ENCODE data around the gene DES.
"Not testable (repeated sequence)": the region's sequence is repeated elsewhere in the genome, so short reads cannot be mapped to it uniquely, and the experiment has no call there.

The DES gene

GRCh38 chr2:219418155-219419011, at the start of gene DES:
TSS of gene DES (plus strand) at chr2:219418377. CDS start at chr2:219418463, 86 bp downstream.
- FAIRE-seq: no peak

GRCh38 chr2:219368690-219369191, 49.4 kb upstream of the DES start:
- FAIRE-seq: no peak

DNA sequence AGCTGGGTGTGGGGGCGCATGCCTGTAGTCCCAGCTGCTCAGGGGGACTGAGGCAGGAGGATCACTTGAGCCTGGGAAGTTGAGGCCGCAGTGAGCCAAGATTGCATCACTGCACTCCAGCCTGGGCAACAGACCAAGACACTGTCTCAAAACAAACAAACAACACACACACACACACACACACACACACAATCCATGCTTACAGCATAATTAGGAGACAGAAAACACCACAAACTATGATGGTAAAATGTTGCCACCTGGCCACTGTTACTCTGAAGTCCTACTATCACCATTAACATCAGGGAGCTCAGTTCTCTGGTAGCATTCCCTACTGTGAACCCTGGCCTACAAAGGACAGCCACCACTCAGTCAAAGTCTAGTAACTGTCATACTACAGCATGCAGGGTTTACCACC, 48.7 kb upstream of the DES start:
- FAIRE-seq: no peak

- FAIRE-seq: no peak
Measured at GRCh38 chr2:219378163-219378851, 39.9 kb upstream of the DES start.

DNA sequence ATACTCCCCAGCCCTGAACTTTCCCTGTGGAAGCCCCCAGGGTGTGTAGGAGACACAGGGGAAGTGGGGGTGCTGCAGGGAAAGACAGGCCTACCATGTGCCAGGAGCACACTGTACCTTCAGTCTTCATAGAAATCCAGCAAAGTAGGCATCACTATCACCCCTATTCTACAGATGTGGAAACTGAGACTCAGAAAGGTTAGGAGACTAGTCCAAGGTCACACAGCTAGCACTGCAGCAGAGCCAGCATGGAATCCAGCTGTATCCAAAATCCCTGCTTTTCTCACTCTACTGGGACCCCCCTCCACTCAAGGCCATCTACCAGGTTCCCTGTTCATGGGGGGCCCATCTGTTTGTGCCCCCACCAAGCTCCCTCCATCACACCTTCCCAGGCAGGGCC, 37.3 kb upstream of the DES start:
- FAIRE-seq: no peak

GRCh38 chr2:219381448-219381847, 36.7 kb upstream of the DES start:
- FAIRE-seq: no peak

DNA sequence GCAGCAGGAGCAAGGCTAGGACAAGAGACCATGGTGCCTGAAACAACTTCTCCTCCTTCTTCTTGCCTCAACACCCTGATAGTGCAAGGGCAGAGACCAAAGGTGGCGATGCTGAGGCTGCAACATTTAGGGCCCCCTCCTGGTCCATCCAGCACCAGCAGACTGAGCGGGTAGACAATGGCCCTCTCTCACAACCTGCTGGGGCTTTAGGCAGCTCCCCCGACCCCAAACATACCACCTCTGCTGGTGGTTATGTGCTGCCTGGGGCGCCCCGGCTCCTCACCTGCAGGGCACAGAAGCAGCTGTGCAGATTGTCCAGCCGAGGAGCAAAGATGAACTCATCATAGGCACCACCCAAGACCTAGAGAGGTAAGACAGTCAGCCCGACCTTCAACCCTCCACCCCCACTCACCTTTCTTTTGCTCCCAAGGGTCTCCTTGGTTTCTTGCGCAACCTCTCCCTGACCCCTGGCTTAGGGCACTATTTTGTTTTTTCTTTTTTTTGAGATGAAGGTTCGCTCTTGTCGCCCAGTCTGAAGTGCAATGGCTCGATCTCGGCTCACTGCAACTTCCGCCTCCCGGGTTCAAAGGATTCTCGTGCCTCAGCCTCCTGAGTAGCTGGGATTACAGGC, 34.0 kb upstream of the DES start:
- no peak for FAIRE-seq

GRCh38 chr2:219384859-219385258, 33.3 kb upstream of the DES start:
- FAIRE-seq: no peak

- no peak for FAIRE-seq
Measured at GRCh38 chr2:219385958-219386520, 32.1 kb upstream of the DES start.

DNA sequence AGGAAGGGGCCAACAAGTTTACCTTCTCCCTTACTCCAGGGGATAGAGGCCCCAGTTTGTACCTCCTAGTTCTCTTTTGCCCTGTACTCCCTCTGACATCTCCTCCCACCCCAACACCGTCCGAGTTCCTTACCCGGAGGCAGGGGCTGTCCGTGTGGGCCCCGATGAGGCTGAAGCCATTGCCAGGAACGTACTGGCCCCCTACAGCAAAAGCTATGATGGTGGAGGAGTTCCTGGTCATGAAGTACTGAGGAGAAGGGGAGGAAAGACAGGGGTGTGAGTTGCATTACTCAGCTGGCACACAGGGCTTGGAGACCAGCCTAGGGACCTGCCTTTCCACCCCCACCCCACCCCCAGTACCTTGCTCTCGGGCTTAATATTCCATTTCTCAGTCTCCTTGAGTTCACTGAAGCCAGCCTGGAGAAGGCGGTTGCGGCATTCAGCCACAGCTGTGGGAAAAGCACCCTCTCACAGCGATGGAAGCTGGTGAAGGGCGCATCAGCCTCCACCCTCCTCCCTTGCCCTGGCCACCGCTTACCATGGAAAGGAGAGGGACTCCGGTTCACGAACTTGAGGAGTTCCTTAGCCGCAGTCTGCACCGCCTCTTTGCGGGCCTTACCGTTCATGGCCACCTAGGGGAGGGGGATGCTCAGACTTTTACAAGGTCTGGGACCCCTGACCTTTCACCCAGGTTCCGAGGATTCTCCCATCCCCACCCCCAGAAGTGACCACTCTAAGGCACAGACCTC, 31.5 kb upstream of the DES start:
- no peak for FAIRE-seq

- no peak for FAIRE-seq
Measured at GRCh38 chr2:219387306-219388120, 30.7 kb upstream of the DES start, which contains the start of gene DNPEP. TSS of gene DNPEP (minus strand) at chr2:219387912. CDS start at chr2:219387794, 118 bp downstream.

DNA sequence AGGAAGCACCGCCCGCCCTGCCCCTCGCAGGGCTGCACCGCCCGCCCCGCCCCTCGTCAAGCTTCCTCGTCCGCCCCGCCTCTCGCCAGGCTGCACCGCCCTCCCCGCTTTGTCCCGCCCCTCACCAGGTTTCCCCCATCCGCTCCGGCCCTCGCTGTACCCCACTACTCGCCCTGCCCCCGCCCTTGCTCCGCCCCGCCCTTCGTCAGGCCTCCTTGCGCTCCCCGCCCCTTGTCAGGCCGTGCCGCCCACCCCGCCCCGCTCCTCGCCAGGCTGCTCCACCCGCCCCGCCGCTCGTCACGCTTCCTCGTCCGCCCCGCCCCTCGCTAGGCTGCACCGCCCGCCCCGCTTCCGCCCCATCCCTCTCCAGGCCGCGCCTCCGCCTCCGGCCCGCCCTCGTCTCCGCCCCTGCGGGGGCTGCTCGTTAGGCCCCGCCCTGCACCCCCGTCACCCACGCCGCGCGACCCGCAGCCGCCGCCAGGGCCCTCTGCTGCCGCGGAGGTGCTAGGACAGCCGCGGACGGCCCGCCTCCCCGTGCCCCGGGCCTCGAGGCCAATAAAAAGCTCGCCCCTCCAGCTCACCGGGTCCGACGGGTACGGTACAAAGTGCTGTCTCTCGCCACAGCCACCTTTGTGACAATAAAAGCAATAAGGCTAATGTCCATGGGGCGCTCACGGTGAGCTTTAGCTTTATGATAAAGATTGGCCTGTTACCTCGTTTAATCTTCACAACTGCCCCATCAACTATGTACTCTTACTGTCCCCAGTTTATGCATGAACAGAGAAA, 29.9 kb upstream of the DES start:
- no peak for FAIRE-seq

DNA sequence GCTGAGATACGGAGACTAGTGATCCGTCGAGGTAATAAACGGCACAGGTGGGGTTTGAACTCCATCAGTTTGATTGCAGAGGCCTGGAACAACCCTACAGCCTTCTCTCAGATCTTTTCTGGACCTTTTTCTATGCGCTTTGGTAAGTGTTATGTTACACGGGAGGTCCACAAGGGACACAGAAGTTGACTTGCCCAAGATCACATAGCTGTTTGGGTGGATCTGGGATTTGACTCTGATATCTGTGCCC, 29.3 kb upstream of the DES start:
- FAIRE-seq: no peak

GRCh38 chr2:219392754-219393153, 25.4 kb upstream of the DES start:
- no peak for FAIRE-seq

- not testable (repeated sequence) for FAIRE-seq
Measured at GRCh38 chr2:219395056-219395455, 23.1 kb upstream of the DES start.

- no peak for FAIRE-seq
Measured at GRCh38 chr2:219395609-219396008, 22.6 kb upstream of the DES start.

DNA sequence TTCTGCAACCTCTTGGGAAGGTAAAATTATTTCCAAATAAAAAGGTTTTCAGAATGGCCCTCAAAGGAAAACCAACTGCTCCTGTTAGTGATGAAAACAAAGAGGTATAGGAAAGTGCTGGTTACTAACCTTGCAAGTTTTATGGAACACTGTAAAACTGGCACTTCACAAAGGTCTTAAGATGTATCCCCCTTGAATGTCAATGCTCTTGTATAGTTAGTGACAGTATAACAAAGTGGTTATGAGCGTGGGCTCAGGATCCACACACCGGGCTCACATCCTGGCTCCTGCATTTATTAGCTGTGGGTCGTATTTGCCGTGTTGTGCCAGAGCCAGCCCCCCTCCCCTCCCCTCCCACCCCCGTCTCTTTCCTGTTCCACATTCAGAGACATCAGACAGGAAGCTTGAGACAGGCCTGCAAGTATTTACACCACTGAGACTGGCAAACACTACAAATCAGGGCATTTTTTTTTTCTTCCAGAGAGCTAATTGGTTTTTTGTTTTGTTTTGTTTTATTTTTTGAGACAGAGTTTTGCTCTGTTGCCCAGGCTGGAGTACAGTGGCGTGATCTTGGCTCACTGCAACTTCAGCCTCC, 21.2 kb upstream of the DES start:
- no peak for FAIRE-seq

DNA sequence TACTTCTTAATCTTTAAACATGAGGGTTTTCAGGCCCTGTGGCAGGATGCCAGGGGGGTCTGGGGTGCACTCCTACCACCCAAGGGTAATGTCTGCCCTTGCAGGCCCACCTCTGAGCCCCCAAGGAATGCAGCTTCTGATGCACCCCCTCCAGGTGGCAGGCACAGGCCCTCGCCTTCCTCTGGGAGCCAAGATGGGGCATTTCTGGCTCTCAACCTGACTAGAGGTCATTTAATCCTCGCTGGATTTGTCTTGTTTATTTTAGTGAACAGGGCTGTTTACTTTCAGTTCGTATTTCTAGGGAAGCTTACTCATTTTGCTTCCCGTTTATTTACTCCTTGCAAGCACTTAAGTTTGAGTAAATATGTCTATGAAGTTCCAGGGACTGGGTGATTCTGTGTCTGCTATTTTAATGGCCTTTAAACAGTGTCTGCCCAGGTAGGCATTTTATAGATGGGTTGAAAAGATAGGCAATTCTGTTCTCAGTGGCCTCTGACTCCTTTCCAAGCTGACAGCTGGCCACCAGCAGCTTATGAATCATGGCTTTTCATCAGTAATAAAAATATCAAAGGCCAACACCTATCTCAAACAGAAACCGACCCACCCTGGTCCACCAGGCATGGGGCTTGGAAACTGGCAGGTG, 19.3 kb upstream of the DES start:
- FAIRE-seq: no peak

DNA sequence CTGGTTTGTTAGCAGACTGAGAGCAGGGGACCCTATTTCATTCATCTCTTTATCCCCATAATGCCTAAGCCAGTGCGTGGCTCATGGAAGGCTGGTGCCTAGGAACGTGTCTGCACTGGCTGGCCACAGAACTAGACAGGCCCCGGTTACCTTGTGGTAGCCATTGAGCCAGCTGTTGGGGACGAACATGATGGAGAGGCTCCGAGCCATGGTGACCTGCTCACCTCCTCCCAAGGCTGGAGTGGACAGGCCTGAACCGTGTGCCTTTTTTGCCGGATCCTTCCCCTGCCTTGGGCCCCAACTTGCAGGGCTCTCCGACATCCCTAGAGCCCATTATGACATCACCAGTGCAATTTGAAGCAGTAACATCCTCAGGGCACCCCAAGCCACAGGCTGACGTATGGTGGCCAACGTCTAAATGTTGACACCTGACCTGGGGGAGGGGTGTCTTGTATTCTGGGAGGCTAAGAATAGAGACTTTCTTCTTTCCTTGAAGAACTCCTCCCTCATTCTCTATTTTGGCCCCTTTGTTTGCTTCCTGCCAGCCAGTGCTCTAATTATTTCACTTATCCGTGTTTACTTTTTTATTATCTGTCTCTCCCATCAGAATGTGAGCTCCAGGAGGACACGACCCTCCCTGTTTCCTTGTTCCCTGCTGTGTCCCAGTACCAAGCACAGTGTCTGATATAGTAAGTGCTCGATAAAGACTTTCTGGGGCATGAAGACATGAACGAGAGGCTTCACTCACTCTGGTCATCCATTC, 18.3 kb upstream of the DES start:
- FAIRE-seq: no peak

Measured in G401.6 (cell line).